HG03457 (cell line): Measurements from ENCODE around the gene PRICKLE2.

Source experiments
- ATAC-seq: cut with Tn5 transposase; IDR thresholded peaks from one replicate; pipeline ENCODE4 v1.9.1; 2021; ENCODE audit warnings: moderate number of reproducible peaks; ENCODE audit not compliant: unreplicated experiment

Gene PRICKLE2

DNA sequence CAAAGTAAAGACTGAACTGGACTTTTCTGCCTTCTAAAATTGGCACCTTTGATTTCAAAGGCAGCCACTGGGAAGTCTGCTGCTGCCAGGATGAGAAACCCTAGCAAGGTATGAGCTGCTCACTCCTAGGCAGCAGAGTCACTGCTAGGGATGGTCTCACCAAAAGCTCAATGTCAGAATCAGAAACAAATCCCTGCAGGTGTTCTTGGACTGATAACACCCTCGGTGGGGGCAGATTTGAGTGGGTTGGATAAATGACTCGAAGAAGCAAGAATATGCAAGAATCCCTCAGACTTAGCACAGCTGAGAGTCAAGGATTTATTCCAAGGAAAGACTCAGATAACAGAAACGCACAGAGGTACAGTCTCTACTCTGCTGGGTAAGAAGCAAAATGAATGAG is 90.4 kb downstream of the PRICKLE2 start:
- ATAC-seq: no peak

GRCh38 chr3:64133987-64134386 is 91.3 kb downstream of the PRICKLE2 start:
- ATAC-seq: no peak

DNA sequence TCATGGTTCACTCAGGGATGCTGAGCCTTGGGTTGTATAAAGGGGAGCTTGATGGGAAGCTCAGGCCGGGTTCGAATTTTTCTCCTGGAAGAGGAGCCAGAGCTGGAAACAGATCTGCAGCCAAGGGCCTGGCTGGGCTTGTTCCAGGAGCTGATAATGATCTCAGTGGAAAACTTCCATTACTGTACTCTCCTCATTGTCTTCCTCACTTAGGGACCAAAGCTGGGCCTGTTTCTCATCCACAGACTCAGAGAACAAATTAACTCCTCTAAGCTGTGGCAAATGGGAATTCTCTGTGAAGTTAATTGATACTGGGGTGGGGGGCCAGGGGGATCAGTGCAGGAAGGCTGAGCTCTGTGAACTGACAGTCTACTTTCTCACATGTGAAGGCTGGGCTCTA is 92.0 kb downstream of the PRICKLE2 start:
- ATAC-seq: no peak

DNA sequence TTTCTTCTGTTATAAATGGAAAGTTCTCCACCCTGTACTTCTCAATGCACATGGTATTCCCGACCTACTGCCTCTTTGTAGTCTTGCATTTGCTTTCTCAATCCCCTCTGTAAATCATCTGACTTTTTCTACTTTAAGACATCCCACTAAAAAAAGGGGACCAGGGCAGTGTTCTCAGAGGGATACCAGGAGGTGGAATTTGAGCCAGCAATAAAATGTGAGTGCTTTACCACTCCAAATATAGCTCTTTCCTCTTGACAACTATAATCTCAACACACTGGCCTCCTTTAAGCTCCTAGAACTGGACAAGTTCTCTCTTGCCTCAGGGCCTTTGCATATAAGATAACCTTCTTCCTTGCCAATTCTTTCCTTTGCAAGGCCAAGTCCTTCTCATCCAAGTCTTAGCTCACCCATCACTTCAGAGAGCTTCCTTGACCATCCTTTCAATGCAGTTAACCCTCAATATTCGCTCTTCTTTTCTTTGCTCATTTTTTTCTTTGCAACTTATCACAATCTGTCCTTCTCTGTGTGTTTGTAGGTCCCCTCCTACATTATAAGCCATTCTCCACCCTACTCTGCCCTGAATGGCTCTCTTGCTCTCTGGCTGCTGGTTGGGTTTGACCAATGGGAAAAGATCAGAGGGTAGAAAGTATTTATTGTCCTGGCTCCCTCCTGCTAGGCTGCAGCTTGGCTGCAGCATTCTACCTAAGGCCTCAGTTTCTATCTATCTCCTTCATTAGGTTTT is 93.4 kb downstream of the PRICKLE2 start:
- ATAC-seq: no peak

GRCh38 chr3:64130436-64130835 is 94.8 kb downstream of the PRICKLE2 start:
- ATAC-seq: no peak

DNA sequence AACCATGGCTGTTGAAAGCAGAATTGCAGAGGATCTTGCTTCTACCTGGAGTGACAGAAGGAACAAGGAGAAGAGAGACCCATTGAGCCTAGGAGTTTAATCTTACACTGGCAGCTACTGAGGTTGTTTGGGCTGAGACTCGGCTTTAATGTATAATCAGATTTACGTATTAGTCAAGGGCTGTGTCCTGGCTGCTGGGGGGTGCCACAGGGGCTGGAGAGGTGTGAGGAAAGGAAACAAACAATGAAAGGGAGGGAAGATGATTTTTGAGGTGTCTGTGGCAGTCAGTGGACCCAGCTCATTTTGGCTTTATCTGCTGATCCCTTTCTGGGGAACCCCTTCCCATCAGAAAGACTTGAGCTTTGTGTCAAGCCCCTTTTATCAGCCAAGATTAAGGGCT is 95.7 kb downstream of the PRICKLE2 start:
- no peak for ATAC-seq

DNA sequence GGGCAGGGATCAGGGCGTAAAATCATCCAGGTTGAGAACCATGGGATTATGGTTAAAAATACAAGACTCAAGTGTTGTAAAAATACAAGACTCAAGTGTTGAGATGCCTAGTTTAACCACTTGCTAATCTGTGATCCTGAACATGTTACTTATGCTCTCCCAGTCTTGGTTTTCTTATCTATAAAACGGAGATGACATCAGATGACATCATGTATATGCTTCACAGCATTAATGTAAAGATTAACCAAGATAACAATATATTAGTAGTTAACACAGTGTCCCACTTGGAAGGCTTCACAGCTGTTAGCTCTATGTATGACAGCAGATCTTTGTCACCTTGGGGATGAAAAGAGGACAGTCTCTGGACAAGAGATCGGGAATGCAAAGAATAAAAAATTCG is 96.2 kb downstream of the PRICKLE2 start:
- ATAC-seq: no peak

GRCh38 chr3:64125561-64125960 is 99.7 kb downstream of the PRICKLE2 start:
- no peak for ATAC-seq

GRCh38 chr3:64123931-64124330 is 101.3 kb downstream of the PRICKLE2 start:
- no peak for ATAC-seq

GRCh38 chr3:64122476-64122875 is 102.8 kb downstream of the PRICKLE2 start:
- ATAC-seq: no peak

DNA sequence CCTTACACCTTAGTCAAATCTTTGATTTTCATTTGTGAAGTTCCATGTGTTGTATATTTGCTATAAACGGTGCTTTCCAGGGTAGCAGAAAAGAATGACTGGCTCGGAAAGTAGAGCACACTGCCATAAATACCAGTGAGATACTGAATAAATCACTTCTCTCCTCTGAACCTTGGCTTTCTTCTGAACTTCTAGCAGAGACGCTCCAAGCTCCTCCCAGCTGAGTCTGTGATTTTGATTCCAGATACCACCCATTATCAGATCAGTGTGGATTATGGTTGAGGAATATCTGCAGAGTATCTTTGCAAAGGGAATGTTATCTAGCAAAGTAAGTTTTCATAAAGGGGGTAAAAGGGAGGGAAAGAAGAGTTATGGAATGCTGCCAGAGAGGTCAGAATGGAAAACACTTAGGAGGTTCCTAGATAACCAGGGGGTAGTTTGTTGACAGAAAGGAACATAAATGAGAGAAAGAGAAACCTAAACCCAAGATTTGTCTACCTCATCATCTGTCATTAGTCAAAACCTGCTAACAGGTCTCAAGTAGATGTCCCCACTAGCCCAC is 103.4 kb downstream of the PRICKLE2 start:
- ATAC-seq: no peak

GRCh38 chr3:64120876-64121275 is 104.4 kb downstream of the PRICKLE2 start:
- no peak for ATAC-seq

DNA sequence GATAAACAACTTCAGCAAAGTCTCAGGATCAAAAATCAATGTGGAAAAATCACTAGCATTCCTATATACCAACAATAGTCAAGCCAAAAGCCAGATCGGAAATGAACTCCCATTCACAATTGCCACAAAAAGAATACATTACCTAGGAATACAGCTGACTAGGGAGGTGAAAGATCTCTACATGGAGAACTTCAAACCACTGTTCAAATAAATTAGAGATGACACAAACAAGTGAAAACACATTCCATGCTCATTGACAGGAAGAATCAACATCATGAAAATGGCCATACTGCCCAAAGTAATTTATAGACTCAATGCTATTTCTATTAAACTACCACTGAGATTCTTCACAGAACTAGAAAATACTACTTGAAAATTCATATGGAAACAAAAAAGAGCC is 107.8 kb downstream of the PRICKLE2 start:
- ATAC-seq: no peak

- ATAC-seq: no peak
Observed at GRCh38 chr3:64114651-64115050, 110.6 kb downstream of the PRICKLE2 start.

DNA sequence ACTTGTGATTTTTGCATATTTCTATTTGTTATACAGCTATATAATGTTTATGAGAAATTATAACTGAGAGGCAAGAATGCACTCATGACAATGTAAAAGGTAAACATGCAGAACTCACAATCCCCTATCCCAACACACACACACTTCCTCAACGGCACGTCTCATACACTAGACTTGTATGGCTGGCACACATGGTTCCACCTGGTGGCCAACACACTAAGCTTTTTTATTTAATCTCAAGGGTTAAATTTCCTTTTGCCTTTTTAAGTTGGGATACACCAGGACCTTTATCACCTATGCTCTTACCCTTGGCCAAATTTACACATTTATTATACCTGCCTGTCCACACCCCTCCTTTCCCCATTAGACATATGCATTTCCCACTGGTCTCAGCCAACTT is 113.4 kb downstream of the PRICKLE2 start:
- ATAC-seq: no peak

DNA sequence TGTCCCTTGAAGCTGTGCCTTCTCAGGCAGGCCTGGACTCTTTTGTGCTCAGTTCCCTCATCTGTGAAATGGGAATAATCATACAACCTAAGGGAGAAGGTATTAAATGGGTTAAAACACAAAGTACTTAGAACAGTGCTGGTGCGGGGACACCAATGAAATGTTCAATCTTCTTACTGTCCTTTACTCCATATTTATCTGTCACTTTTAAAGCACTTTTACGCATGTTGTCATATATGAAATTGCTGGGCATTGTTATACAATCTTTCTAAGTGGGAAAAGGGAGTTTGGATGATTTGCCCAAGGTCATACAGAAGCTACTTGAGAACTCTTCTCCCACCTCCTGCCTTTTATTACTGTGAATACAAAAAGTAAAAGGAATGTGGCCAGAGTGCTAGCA is 114.2 kb downstream of the PRICKLE2 start:
- ATAC-seq: no peak

DNA sequence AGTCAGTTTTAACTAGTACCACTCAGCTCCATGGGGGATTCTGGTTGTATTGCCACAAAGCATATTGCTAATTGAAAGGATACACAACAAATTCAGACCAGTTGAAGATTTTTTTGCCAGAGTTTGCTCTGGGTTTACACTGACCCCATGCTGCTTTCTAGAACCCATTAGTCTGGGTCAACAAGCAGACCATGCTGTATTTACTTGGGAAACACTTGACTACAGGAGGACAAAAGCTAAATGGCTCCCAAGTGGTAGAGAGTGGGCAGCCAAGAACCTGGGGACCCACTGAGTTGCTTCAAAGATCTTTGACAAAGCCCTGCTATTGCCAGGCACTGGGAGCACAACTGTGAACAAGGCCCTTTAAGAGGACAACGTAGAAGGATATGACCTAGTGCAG is 115.2 kb downstream of the PRICKLE2 start:
- ATAC-seq: no peak

GRCh38 chr3:64109438-64109837 is 115.8 kb downstream of the PRICKLE2 start:
- ATAC-seq: no peak

GRCh38 chr3:64108784-64109317 is 116.4 kb downstream of the PRICKLE2 start:
- ATAC-seq: no peak

- no peak for ATAC-seq
Observed at GRCh38 chr3:64108231-64108630, 117.0 kb downstream of the PRICKLE2 start.

DNA sequence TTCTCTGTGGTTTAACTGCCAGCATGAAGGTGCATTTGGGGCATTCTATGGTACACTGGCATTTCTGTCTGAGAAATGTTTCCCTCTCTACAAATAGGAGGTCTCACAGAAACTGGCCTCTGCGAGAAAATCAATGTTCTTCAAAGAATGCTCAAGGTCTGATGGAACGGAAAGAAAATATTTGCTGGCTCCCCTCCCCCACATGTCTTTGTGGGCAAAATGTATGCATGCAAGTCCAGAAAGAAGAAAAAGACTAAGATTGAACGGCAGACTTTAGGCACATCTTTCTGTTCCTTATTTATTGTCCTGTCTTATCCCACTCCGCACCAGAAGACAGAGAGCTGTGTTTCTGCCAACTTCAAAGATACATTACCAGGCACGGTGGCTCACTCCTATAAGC is 118.1 kb downstream of the PRICKLE2 start:
- ATAC-seq: no peak

GRCh38 chr3:64105816-64106215 is 119.5 kb downstream of the PRICKLE2 start:
- no peak for ATAC-seq

DNA sequence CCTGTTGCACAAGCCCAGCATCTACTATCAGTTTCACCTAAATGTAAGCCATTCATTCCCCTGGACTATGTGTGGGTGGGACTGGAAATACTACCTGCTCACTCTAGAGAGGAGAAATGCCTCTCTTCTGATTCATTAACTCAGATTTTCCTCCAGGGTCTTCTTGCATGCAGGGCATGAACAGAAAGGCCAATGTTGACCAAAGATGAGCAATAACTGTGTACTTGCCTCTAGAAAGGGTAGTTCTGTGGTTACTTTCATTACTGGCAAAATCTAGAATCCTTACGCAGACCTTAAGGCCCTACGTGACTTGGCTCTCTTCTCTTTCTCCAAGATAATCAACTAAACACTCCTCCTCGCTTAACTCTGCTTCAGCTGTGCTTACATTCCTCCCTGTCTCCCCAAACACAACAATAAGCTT is 120.6 kb downstream of the PRICKLE2 start:
- ATAC-seq: no peak
